ENCODE results near the gene RPL32. TPM values are rescaled to one million over a fixed set of nuclear protein-coding genes. Genes with fewer than 3 reads are reported as not detected.

The RPL32 gene
- total and polyA plus RNA-seq, 2 donors (not counting 3 experiments of a cell fraction or from before 2014, with no cell fraction given): 1,075 to 1,588 TPM

DNA sequence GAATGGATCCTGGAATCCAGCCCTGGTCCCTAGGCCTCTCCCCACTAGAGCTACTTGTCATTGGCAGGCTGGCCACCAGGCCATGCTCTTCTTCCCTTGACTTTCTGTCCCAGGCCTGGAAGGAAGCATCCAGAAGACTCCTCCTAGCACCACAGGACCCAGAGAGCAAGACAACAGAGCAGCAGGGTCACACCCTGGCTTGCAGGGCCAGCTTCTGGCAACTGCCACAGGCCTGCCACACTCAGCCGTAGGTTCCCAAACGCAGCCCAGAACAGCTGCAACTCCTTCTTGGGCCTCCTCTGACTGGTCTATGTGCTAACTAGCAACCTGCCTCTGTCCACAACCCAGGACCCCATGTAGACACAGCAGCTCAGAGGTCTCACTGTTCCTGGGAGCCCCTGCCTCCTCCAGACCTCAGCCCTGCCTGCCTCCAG is 36.8 kb upstream of the RPL32 start:
- peaks cover 0 to 1% of the 10 kb centered on the region in 2 experiments for H3K27me3 ChIP-seq (ENCODE audit: control insufficient read depth in 2 of 2, insufficient read depth in 2 of 2, low read length in 2 of 2)
- no peak overlapping the region for H3K27ac ChIP-seq (ENCODE audit: insufficient read depth, low read depth, low read length)
- no peaks in the 10 kb centered on the region for H3K36me3 ChIP-seq (ENCODE audit: control insufficient read depth in 2 of 2, extremely low read depth in 1 of 2, insufficient read depth in 2 of 2, low read length in 2 of 2)
- no peak overlapping the region for H3K4me2 ChIP-seq (ENCODE audit: insufficient read depth, low read length)
- no peaks in the 10 kb centered on the region for H3K9me1 ChIP-seq (replicated peaks; ENCODE audit: control insufficient read depth, extremely low read depth, insufficient read depth, low read length)
- ChIA-PET CTCF (interaction anchor here (1.1 to 2.1 kb wide), 5 partner anchors 8 to 106 kb away, joined by 4 to 16 read pairs (median 6); no protein-coding TSS in a partner anchor), POLR2A (no interaction called here)
- dilution Hi-C loops (cut with MboI; ENCODE audit: extremely low pct_ligation_motif_present, low sequenced_read_pairs) (no loop called here), intact Hi-C loops (cut with micrococcal nuclease) (no loop called here)
- H3K79me2 ChIP-seq (ENCODE audit: control insufficient read depth, insufficient read depth, low read length): no peaks in the 10 kb centered on the region
- no peak for FAIRE-seq
- no peak overlapping the region for H2AFZ ChIP-seq (ENCODE audit: low read depth, low read length)
- DNase-seq (ENCODE audit: low read depth, low spot score): no peak
- H3K4me1 ChIP-seq (ENCODE audit: control insufficient read depth, extremely low read depth, insufficient read depth, low read length): no peaks in the 10 kb centered on the region
- no peak for TF ChIP-seq POLR2A (IDR thresholded peaks at IDR 0.05; ENCODE audit: low read depth, low read length)
- no peak for TF ChIP-seq EZH2 (IDR thresholded peaks at IDR 0.05; ENCODE audit: borderline replicate concordance, low read depth, low read length, severe bottlenecking)
- TF ChIP-seq, protein P1, sequence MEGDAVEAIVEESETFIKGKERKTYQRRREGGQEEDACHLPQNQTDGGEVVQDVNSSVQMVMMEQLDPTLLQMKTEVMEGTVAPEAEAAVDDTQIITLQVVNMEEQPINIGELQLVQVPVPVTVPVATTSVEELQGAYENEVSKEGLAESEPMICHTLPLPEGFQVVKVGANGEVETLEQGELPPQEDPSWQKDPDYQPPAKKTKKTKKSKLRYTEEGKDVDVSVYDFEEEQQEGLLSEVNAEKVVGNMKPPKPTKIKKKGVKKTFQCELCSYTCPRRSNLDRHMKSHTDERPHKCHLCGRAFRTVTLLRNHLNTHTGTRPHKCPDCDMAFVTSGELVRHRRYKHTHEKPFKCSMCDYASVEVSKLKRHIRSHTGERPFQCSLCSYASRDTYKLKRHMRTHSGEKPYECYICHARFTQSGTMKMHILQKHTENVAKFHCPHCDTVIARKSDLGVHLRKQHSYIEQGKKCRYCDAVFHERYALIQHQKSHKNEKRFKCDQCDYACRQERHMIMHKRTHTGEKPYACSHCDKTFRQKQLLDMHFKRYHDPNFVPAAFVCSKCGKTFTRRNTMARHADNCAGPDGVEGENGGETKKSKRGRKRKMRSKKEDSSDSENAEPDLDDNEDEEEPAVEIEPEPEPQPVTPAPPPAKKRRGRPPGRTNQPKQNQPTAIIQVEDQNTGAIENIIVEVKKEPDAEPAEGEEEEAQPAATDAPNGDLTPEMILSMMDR (IDR thresholded peaks at IDR 0.05; ENCODE audit: extremely low read depth in 1 of 2, insufficient read depth in 1 of 2, low read depth in 1 of 2, low read length in 2 of 2): no peak
- TF ChIP-seq FOS (IDR thresholded peaks at IDR 0.05; ENCODE audit: borderline replicate concordance, insufficient read depth, low read length): no peak
- TF ChIP-seq MYC (IDR thresholded peaks at IDR 0.05; ENCODE audit: low read depth, low read length): no peak
- TF ChIP-seq POLR2AphosphoS5 (IDR thresholded peaks at IDR 0.05; ENCODE audit: insufficient read depth, low read depth, low read length): no peak
- no peak for TF ChIP-seq JUN (IDR thresholded peaks at IDR 0.05; ENCODE audit: borderline replicate concordance, insufficient read depth, insufficient read length, low read depth)
- TF ChIP-seq, protein P2, sequence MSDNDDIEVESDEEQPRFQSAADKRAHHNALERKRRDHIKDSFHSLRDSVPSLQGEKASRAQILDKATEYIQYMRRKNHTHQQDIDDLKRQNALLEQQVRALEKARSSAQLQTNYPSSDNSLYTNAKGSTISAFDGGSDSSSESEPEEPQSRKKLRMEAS (IDR thresholded peaks at IDR 0.05; ENCODE audit: insufficient read depth, insufficient read length): no peak
- TF ChIP-seq GATA2 (IDR thresholded peaks at IDR 0.05; ENCODE audit: insufficient read depth, insufficient read length, low read depth, low read length): no peak
- H3K9me3 ChIP-seq (replicated peaks; ENCODE audit: control insufficient read depth, insufficient read depth, low read length): no peaks in the 10 kb centered on the region
- no TSS peak for BruUV-seq (replicated peaks)
- no peak overlapping the region for H3K4me3 ChIP-seq (replicated peaks in 1 of 3; ENCODE audit: insufficient read depth in 1 of 3, low read depth in 1 of 3, low read length in 3 of 3)
- H3K9ac ChIP-seq (replicated peaks; ENCODE audit: extremely low read depth, insufficient read depth, low read length): no peak overlapping the region
- H4K20me1 ChIP-seq (replicated peaks; ENCODE audit: control insufficient read depth, extremely low read depth, insufficient read depth, low read length): no peaks in the 10 kb centered on the region

Measured in endothelial cell of umbilical vein (primary cell).